ENCODE measurements around the gene BABAM2. TPM values are rescaled to one million over a fixed set of nuclear protein-coding genes. Genes with fewer than 3 reads are reported as not detected.

BABAM2 gene
- total RNA-seq, 1 donor from 2014 or later: 33.9 TPM

DNA sequence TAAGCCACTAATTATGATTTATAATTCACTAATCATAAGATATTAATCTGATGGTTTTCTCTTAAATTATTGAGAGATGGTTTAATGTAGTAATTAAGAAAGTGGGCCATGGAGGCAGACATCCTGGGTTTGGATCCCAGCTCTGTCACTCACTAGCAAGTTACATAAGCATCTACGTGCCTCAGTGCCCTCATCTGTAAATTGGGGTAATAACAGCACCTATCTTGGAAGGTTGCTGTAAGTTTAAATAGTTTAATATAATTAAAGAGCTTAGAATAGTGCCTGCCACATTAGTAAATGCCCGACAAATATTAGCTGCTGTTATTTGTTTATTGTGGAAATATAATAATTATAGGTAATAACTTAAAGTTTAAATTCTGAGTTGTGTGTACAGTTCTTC lies 30.9 kb downstream of the BABAM2 start:
- Mint-ChIP-seq H3K4me3 (ENCODE audit: unreplicated experiment) (no peak overlapping the region), H3K4me1 (ENCODE audit: low read depth) (peaks cover 17% of the 10 kb centered on the region), H3K9me3 (ENCODE audit: low read depth) (no peaks in the 10 kb centered on the region), H3K27me3 (ENCODE audit: low read depth) (no peaks in the 10 kb centered on the region), H3K36me3 (ENCODE audit: low read depth) (peaks cover 7% of the 10 kb centered on the region), H3K27ac (ENCODE audit: unreplicated experiment) (no peak overlapping the region)
- no peak for TF ChIP-seq CTCF (IDR thresholded peaks at IDR 0.05)
- DNase-seq (ENCODE audit: low spot score): no peak

- DNase-seq (ENCODE audit: low spot score): no peak
- TF ChIP-seq CTCF (IDR thresholded peaks at IDR 0.05): no peak
- H3K9me3 Mint-ChIP-seq (ENCODE audit: low read depth): no peaks in the 10 kb centered on the region
- peak overlapping the region; percentile 73 for H3K27ac Mint-ChIP-seq (ENCODE audit: unreplicated experiment)
- no peak overlapping the region for H3K4me3 Mint-ChIP-seq (ENCODE audit: unreplicated experiment)
- H3K36me3 Mint-ChIP-seq (ENCODE audit: low read depth): peaks cover 7% of the 10 kb centered on the region
- H3K27me3 Mint-ChIP-seq (ENCODE audit: low read depth): no peaks in the 10 kb centered on the region
- peaks cover 17% of the 10 kb centered on the region for H3K4me1 Mint-ChIP-seq (ENCODE audit: low read depth)
These were observed 31.5 kb downstream of the BABAM2 start for GRCh38 chr2:27921880-27922547.

DNA sequence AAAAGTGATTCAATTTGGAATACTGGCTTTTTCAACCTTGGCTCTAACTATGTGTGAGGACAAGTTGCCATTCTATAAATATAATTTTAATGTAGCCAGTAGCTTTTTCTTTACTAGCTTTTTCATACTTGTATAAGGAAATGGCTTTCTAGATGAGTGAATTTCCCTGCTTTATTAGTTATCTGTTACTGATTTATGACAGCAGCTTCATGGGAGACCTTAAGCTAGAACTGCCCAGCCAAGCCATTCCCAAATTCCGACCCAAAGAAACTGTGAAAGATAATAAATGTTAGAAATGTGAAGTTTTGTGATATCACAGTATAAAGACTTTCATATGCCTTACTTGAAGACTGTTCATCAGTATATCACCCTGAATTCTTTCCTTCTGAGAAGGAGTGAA lies 32.3 kb downstream of the BABAM2 start:
- Mint-ChIP-seq H3K4me3 (ENCODE audit: unreplicated experiment) (no peak overlapping the region), H3K4me1 (ENCODE audit: low read depth) (peaks cover 17% of the 10 kb centered on the region), H3K27me3 (ENCODE audit: low read depth) (no peaks in the 10 kb centered on the region), H3K36me3 (ENCODE audit: low read depth) (peaks cover 7% of the 10 kb centered on the region), H3K27ac (ENCODE audit: unreplicated experiment) (no peak overlapping the region), H3K9me3 (ENCODE audit: low read depth) (no peaks in the 10 kb centered on the region)
- no peak for TF ChIP-seq CTCF (IDR thresholded peaks at IDR 0.05)
- no peak for DNase-seq (ENCODE audit: low spot score)

GRCh38 chr2:27925766-27926472 lies 35.4 kb downstream of the BABAM2 start:
- H3K4me1 Mint-ChIP-seq (ENCODE audit: low read depth): peaks cover 8% of the 10 kb centered on the region
- DNase-seq (ENCODE audit: low spot score): no peak
- TF ChIP-seq CTCF (IDR thresholded peaks at IDR 0.05): no peak
- H3K36me3 Mint-ChIP-seq (ENCODE audit: low read depth): peaks cover 9% of the 10 kb centered on the region
- H3K9me3 Mint-ChIP-seq (ENCODE audit: low read depth): no peaks in the 10 kb centered on the region
- H3K27me3 Mint-ChIP-seq (ENCODE audit: low read depth): no peaks in the 10 kb centered on the region
- no peak overlapping the region for H3K27ac Mint-ChIP-seq (ENCODE audit: unreplicated experiment)
- no peak overlapping the region for H3K4me3 Mint-ChIP-seq (ENCODE audit: unreplicated experiment)

GRCh38 chr2:27929916-27930486 lies 39.5 kb downstream of the BABAM2 start:
- H3K27ac Mint-ChIP-seq (ENCODE audit: unreplicated experiment): no peak overlapping the region
- H3K36me3 Mint-ChIP-seq (ENCODE audit: low read depth): peaks cover 13% of the 10 kb centered on the region
- peaks cover 3% of the 10 kb centered on the region for H3K4me1 Mint-ChIP-seq (ENCODE audit: low read depth)
- no peak for TF ChIP-seq CTCF (IDR thresholded peaks at IDR 0.05)
- no peak for DNase-seq (ENCODE audit: low spot score)
- H3K9me3 Mint-ChIP-seq (ENCODE audit: low read depth): no peaks in the 10 kb centered on the region
- H3K4me3 Mint-ChIP-seq (ENCODE audit: unreplicated experiment): no peak overlapping the region
- no peaks in the 10 kb centered on the region for H3K27me3 Mint-ChIP-seq (ENCODE audit: low read depth)
